Body of pancreas (tissue), 4 donors: ENCODE results near the gene TOX3. TPM values are rescaled to one million over a fixed set of nuclear protein-coding genes. Genes with fewer than 3 reads are reported as not detected.
A peak's percentile ranks its signal among the peaks of the same experiment; 100 is the strongest.

Source experiments
- ATAC-seq: fragments of 150-250 bp; one replicate; pipeline ENCODE4 v1.9.1; 2016
- DNase-seq, 4 donors: peaks; one replicate each; pipeline ENCODE4 v3.0.0-alpha.2; 2019
- H3K27ac ChIP-seq, 4 donors: fragments of 200-600 bp; sonication (generic); 1 replicate in 3 of 4; 2 replicates in 1 of 4; pipeline versions ENCODE4 v1.5.1 to v1.6.1; 2016 to 2019; ENCODE audit warnings: mild to moderate bottlenecking in 1 of 4, mixed read lengths in 1 of 4, moderate library complexity in 1 of 4
- H3K27me3 ChIP-seq, 2 donors: fragments of 200-600 bp; sonication (generic); one replicate each; pipeline ENCODE4 v1.6.0; 2016; ENCODE audit warnings: mild to moderate bottlenecking in 1 of 2
- H3K36me3 ChIP-seq, 2 donors: fragments of 200-600 bp; sonication (generic); replicated peaks in 1 of 2; 2 replicates each; pipeline ENCODE4 v1.5.1; 2016; ENCODE audit warnings: low read depth in 2 of 2; ENCODE audit not compliant: insufficient read depth in 1 of 2
- H3K4me1 ChIP-seq: fragments of 200-600 bp; sonication (generic); one replicate; pipeline ENCODE4 v1.6.0; 2016
- H3K4me3 ChIP-seq, 2 donors: fragments of 200-600 bp; sonication (generic); 1 replicate in 1 of 2; 2 replicates in 1 of 2; pipeline ENCODE4 v1.5.1; 2016 to 2019
- H3K9me3 ChIP-seq, 3 donors: fragments of 200-600 bp; sonication (generic); 1 replicate in 2 of 3; 2 replicates in 1 of 3; pipeline ENCODE4 v1.5.1; 2016
- POLR2A ChIP-seq, 3 donors: fragments of 450-650 bp; IDR thresholded peaks; one replicate each; pipeline ENCODE4 v1.6.1; 2016; ENCODE audit warnings: antibody characterized with exemption in 3 of 3, mild to moderate bottlenecking in 2 of 3
- WGBS, 2 donors: methylation state at CpG; one replicate each; pipeline ENCODE4 v1.1.5; 2017; 5-methylcytosine and 5-hydroxymethylcytosine counted together
- intact Hi-C: fragments of 100-400 bp; cut with DNase I; formaldehyde crosslinking; loops from one replicate; pipeline ENCODE4 v1.15.1; 2023
- total RNA-seq, 2 donors: library from RNA; depleted of rRNA; stranded (reverse); fragments of >200 nt; gene quantifications; one replicate each; pipeline ENCODE4 v1.1.0, GENCODE V29; 2016
- TF ChIP-seq, protein P1 (sequence below), 7 experiments: fragments of 450-650 bp in 4 of 7; fragments of 200-600 bp in 3 of 7; sonication (generic) in 3 of 7; IDR thresholded peaks; one replicate each; pipeline ENCODE4 v1.5.1; 2016 to 2019; ENCODE audit warnings: antibody characterized with exemption in 7 of 7

Gene TOX3
- total RNA-seq, 2 donors from 2014 or later, result 1.3 to 5.2 TPM

DNA sequence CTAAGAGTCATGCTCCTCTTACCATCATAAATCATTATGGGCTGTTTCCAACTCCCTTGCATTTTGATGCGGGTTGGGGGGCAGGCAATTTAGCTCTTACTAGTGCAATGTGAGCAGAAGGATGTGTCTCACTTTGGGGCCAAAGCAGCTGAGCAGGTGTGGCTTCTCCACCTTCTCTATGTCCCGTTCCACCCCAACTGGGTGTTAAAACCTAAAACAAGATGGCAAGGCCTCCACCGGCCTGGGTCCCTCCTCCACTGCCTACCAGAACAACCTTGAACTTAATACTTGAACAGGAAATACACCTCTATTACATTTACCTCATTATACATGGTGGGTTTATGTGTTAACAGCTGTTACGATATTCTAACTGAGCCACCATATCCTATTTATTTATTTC lies 52.8 kb downstream of the TOX3 start:
- Histone ChIP-seq H3K36me3 (no peaks in the 10 kb centered on the region), H3K4me1 (peaks cover 68% of the 10 kb centered on the region), H3K9me3 (no peaks in the 10 kb centered on the region), H3K27me3 (no peaks in the 10 kb centered on the region), H3K27ac (no peak overlapping the region), H3K4me3 (no peak overlapping the region)
- WGBS, 2 donors, result 89 to 96% methylated on average over 4 of the region's 4 CpGs
- ATAC-seq (no peak), DNase-seq (no peak)
- intact Hi-C loops, result no loop called here
- TF ChIP-seq POLR2A (IDR thresholded peaks at IDR 0.05), result no peak

DNA sequence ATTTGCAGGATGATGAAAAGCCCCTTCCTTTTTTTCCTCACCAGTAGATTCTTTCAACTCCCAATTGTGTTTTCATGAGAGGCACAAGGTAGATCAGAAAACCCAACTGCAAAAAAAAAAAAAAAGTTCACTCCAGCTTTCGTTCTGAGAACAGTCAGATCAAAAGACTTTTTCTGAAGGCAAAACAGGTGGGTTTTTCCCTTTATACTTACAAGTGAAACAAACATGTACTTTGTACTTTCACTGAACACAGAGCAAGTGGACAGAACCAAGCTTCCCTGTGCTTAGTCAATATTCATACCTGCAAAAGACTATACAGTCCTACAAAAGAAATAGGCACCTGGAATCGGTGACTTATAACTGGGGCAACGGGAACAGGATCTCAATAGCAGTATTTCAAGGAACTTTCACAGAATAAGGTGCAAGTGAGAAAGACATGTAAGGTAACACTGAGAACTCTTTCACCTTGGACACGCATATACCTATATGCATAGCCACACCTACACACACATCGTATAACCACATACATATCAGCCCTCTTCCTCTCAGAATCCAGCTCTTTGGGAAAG lies 54.1 kb downstream of the TOX3 start:
- H3K27ac ChIP-seq, result peak overlapping the region; percentile 36 to 74 (median 64)
- H3K4me3 ChIP-seq, result no peak overlapping the region
- ATAC-seq (peak; percentile 69), DNase-seq (peak in 3 of 4 donors; percentile 17 to 45 (median 35))
- no peaks in the 10 kb centered on the region for H3K36me3 ChIP-seq
- H3K27me3 ChIP-seq, result no peaks in the 10 kb centered on the region
- intact Hi-C loops, result no loop called here
- TF ChIP-seq, protein P1, sequence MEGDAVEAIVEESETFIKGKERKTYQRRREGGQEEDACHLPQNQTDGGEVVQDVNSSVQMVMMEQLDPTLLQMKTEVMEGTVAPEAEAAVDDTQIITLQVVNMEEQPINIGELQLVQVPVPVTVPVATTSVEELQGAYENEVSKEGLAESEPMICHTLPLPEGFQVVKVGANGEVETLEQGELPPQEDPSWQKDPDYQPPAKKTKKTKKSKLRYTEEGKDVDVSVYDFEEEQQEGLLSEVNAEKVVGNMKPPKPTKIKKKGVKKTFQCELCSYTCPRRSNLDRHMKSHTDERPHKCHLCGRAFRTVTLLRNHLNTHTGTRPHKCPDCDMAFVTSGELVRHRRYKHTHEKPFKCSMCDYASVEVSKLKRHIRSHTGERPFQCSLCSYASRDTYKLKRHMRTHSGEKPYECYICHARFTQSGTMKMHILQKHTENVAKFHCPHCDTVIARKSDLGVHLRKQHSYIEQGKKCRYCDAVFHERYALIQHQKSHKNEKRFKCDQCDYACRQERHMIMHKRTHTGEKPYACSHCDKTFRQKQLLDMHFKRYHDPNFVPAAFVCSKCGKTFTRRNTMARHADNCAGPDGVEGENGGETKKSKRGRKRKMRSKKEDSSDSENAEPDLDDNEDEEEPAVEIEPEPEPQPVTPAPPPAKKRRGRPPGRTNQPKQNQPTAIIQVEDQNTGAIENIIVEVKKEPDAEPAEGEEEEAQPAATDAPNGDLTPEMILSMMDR (IDR thresholded peaks at IDR 0.05), result no peak
- TF ChIP-seq POLR2A (IDR thresholded peaks at IDR 0.05), result no peak
- no peaks in the 10 kb centered on the region for H3K9me3 ChIP-seq
- peaks cover 75% of the 10 kb centered on the region for H3K4me1 ChIP-seq
- 36 to 44% methylated on average over 5 of the region's 5 CpGs for WGBS, 2 donors

DNA sequence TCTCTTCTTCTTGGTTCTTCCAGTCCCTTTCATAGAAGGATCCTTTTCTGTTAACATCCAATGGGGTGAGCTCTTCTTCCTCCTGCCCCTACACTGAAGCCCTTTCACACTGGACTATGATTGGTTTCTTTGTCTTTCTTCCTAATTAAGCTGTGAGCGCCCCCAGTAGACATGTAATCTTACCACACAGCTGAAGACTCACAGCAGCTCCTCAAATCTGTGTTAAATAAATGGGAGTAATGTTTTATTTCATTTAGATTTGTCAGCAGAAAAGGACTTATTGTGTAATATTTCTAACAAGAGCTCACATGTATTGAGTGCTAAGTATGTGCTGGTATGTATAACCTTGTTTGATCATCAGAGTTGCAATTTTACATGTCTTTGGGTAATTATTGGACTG lies 55.7 kb downstream of the TOX3 start:
- intact Hi-C loops, result no loop called here
- Histone ChIP-seq H3K9me3 (no peaks in the 10 kb centered on the region), H3K4me3 (no peak overlapping the region), H3K36me3 (no peaks in the 10 kb centered on the region), H3K4me1 (peaks cover 70% of the 10 kb centered on the region), H3K27ac (no peak overlapping the region), H3K27me3 (no peaks in the 10 kb centered on the region)
- 96 to 97% methylated on average over 1 of the region's 1 CpG for WGBS, 2 donors
- DNase-seq, result no peak
- TF ChIP-seq, protein P1 (IDR thresholded peaks at IDR 0.05), result no peak
- TF ChIP-seq POLR2A (IDR thresholded peaks at IDR 0.05), result no peak
- ATAC-seq, result no peak

DNA sequence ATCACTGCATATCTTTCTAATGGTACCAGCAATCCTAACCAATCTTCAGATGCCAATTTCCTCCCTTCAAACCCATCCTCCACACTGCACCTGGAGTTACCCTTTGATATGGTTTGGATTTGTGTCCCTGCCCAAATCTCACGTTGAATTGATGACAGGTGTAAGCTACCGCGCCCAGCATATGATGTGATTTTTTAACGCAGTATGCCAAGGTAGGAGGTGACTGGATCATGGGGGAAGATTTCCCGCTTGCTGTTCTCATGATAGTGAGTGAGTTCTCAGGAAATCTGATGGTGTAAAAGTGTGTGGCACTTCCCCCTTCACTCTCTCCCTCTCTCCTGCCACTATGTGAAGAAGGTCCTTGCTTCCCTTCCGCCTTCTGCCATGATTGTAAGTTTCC lies 57.0 kb downstream of the TOX3 start:
- Histone ChIP-seq H3K27me3 (no peaks in the 10 kb centered on the region), H3K27ac (no peak overlapping the region)
- intact Hi-C loops, result no loop called here

DNA sequence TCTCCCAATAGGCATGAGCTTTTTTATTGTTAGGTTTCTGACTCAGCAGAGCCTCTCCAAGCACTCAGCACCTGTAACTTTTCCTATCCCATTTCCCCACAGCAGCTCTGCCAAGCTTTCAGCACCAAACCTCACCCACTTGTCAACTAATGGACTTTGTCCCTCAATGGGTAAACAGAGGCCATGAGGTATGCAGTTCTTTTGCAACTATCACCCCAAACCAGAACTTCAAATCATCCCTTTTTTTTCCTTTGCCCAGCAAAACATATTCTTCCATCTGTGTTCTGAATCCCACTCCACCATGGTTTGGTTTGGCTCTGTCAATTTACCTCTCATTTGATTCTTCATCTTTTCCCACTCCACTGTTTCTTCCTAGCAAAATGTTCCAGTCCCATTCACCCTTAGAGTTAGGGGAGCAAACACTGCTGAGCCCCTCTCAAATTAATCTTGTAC lies 58.1 kb downstream of the TOX3 start:
- intact Hi-C loops, result no loop called here
- Histone ChIP-seq H3K9me3 (no peaks in the 10 kb centered on the region), H3K27me3 (no peaks in the 10 kb centered on the region), H3K36me3 (no peaks in the 10 kb centered on the region), H3K4me3 (no peak overlapping the region), H3K27ac (peak overlapping the region; percentile 22 to 50 (median 38)), H3K4me1 (peaks cover 47% of the 10 kb centered on the region)
- peak; percentile 50 to 74 (median 72) for DNase-seq
- TF ChIP-seq, protein P1 (IDR thresholded peaks at IDR 0.05), result no peak
- TF ChIP-seq POLR2A (IDR thresholded peaks at IDR 0.05), result no peak
- ATAC-seq, result peak; percentile 91

More for the DNA sequence above, 57.0 kb downstream of the TOX3 start:
- H3K9me3 ChIP-seq, result no peaks in the 10 kb centered on the region
- ATAC-seq (no peak), DNase-seq (no peak)
- H3K4me3 ChIP-seq, result no peak overlapping the region
- TF ChIP-seq POLR2A (IDR thresholded peaks at IDR 0.05), result no peak
- TF ChIP-seq, protein P1 (IDR thresholded peaks at IDR 0.05), result no peak
- H3K36me3 ChIP-seq, result no peaks in the 10 kb centered on the region
- WGBS, 2 donors, result 87 to 89% methylated on average over 6 of the region's 6 CpGs
- peaks cover 57% of the 10 kb centered on the region for H3K4me1 ChIP-seq
